ENCODE measurements around the gene CD22. TPM values are rescaled to one million over a fixed set of nuclear protein-coding genes. Genes with fewer than 3 reads are reported as not detected.

The CD22 gene
- total and polyA plus RNA-seq, 2 of the 13 experiments (the other 11 are each of a cell fraction or from before 2014, with no cell fraction given): 0.71 to 1.7 TPM

- Histone ChIP-seq H3K4me2 (ENCODE audit: low read depth, low read length) (peak overlapping the region; percentile 25; the same call in 1 of the 2 replicates), H3K79me2 (ENCODE audit: insufficient read depth, low read length) (no peaks in the 10 kb centered on the region), H3K4me3 (replicated peaks in 1 of 3; ENCODE audit: insufficient read depth in 1 of 3, low read depth in 2 of 3, low read length in 3 of 3) (no peak overlapping the region), H3K27me3 (ENCODE audit: control insufficient read depth in 1 of 2, insufficient read depth in 2 of 2, low read length in 2 of 2) (peaks cover 6 to 46% of the 10 kb centered on the region in 2 experiments), H2AFZ (ENCODE audit: low read length) (no peak overlapping the region), H3K9ac (ENCODE audit: insufficient read depth, low read depth, low read length) (no peak overlapping the region), H4K20me1 (ENCODE audit: insufficient read depth, low read length) (no peaks in the 10 kb centered on the region), H3K4me1 (ENCODE audit: insufficient read depth, low read length) (peaks cover 60% of the 10 kb centered on the region), H3K9me3 (ENCODE audit: low read length) (no peaks in the 10 kb centered on the region), H3K36me3 (replicated peaks in 1 of 2; ENCODE audit: control insufficient read depth in 1 of 2, insufficient read depth in 2 of 2, low read length in 2 of 2) (no peaks in the 10 kb centered on the region), H3K27ac (ENCODE audit: extremely low read length, insufficient read depth, low read length) (no peak overlapping the region)
- FAIRE-seq: no peak
- intact Hi-C loops (cut with micrococcal nuclease; ENCODE audit: unreplicated experiment): no loop called here
- in situ Hi-C loops (cut with HindIII; ENCODE audit: extremely low pct_ligation_motif_present, low pct_unique_long_range_greater_than_20kb): no loop called here
- BruUV-seq (replicated peaks): no TSS peak
- POLR2A ChIA-PET: interaction anchor here (1.0 to 2.3 kb wide), 2 partner anchors 9 to 11 kb away, joined by 4 to 9 read pairs; partner anchors contain the start of gene HAMP
- no peak for DNase-seq (ENCODE audit: low spot score)
- TF ChIP-seq ARID3A (IDR thresholded peaks at IDR 0.05; ENCODE audit: low read depth, low read length) (no peak), ZNF335 (CRISPR knock-in tag; IDR thresholded peaks at IDR 0.05) (no peak), ZBTB1 (CRISPR knock-in tag; IDR thresholded peaks at IDR 0.05; ENCODE audit: borderline replicate concordance) (no peak), AFF4 (CRISPR knock-in tag; IDR thresholded peaks at IDR 0.05) (no peak), BCL6 (CRISPR knock-in tag; IDR thresholded peaks at IDR 0.05) (0 out of 2 replicates have a peak, but pooled peaks have one; percentile 8), MTF2 (CRISPR knock-in tag; IDR thresholded peaks at IDR 0.05; ENCODE audit: borderline replicate concordance) (no peak), ZNF777 (CRISPR knock-in tag; IDR thresholded peaks at IDR 0.05) (no peak)
- CTCF ChIA-PET (ENCODE audit: low intra/inter-chr PET ratio, low total read pairs): no interaction called here
- peak; percentile 47 for ATAC-seq
- 18% methylated on average over 6 of the region's 6 CpGs for WGBS (ENCODE audit: low lambda C conversion rate)
Observed at GRCh38 chr19:35291259-35291658, 37.7 kb upstream of the CD22 start.

Measured in HepG2 (cell line).